GM19452 (cell line): ENCODE data around the gene MRPS23.
"Not testable (repeated sequence)": the region's sequence is repeated elsewhere in the genome, so short reads cannot be mapped to it uniquely, and the experiment has no call there.

Experiments
- ATAC-seq: cut with Tn5 transposase; IDR thresholded peaks from one replicate; pipeline ENCODE4 v1.9.1; 2021; ENCODE audit not compliant: unreplicated experiment

Gene MRPS23

GRCh38 chr17:57864273-57864672 lies 14.4 kb upstream of the MRPS23 start:
- ATAC-seq: no peak

- ATAC-seq: no peak
Measured at GRCh38 chr17:57862694-57863667, 13.1 kb upstream of the MRPS23 start.

GRCh38 chr17:57861790-57862693 lies 12.2 kb upstream of the MRPS23 start:
- no peak for ATAC-seq

- no peak for ATAC-seq
Measured at GRCh38 chr17:57861000-57861789, 11.4 kb upstream of the MRPS23 start.

- ATAC-seq: no peak
Measured at GRCh38 chr17:57860414-57860999, 10.7 kb upstream of the MRPS23 start.

- ATAC-seq: no peak
Measured at GRCh38 chr17:57859601-57860413, 10.0 kb upstream of the MRPS23 start.

GRCh38 chr17:57858838-57859237 lies 9.0 kb upstream of the MRPS23 start:
- no peak for ATAC-seq

- no peak for ATAC-seq
Measured at GRCh38 chr17:57856792-57857620, 7.2 kb upstream of the MRPS23 start.

- no peak for ATAC-seq
Measured at GRCh38 chr17:57855391-57856035, 5.7 kb upstream of the MRPS23 start.

- ATAC-seq: no peak
Measured at GRCh38 chr17:57853695-57854094, 3.9 kb upstream of the MRPS23 start.

GRCh38 chr17:57852955-57853328 lies 3.1 kb upstream of the MRPS23 start:
- no peak for ATAC-seq

GRCh38 chr17:57852092-57852954 lies 2.5 kb upstream of the MRPS23 start:
- no peak for ATAC-seq

GRCh38 chr17:57849163-57849873 lies 526 bp downstream of the MRPS23 start:
- ATAC-seq: no peak

- ATAC-seq: not testable (repeated sequence)
Measured at GRCh38 chr17:57846056-57846945, 3.5 kb downstream of the MRPS23 start.

GRCh38 chr17:57842280-57842679 lies 7.6 kb downstream of the MRPS23 start:
- ATAC-seq: no peak

GRCh38 chr17:57839571-57839923 lies 10.3 kb downstream of the MRPS23 start:
- no peak for ATAC-seq
